GM12872 (cell line): ENCODE measurements around the gene SCN2B.

Experiments used
- TF ChIP-seq, protein P1 (sequence below): IDR thresholded peaks from 3 replicates; pipeline ENCODE4 v1.5.1; 2011; ENCODE audit warnings: low read depth, mild to moderate bottlenecking, low read length, moderate library complexity; ENCODE audit not compliant: insufficient read depth

Gene SCN2B

GRCh38 chr11:118126082-118126838, 50.2 kb downstream of the SCN2B start:
- TF ChIP-seq, protein P1, sequence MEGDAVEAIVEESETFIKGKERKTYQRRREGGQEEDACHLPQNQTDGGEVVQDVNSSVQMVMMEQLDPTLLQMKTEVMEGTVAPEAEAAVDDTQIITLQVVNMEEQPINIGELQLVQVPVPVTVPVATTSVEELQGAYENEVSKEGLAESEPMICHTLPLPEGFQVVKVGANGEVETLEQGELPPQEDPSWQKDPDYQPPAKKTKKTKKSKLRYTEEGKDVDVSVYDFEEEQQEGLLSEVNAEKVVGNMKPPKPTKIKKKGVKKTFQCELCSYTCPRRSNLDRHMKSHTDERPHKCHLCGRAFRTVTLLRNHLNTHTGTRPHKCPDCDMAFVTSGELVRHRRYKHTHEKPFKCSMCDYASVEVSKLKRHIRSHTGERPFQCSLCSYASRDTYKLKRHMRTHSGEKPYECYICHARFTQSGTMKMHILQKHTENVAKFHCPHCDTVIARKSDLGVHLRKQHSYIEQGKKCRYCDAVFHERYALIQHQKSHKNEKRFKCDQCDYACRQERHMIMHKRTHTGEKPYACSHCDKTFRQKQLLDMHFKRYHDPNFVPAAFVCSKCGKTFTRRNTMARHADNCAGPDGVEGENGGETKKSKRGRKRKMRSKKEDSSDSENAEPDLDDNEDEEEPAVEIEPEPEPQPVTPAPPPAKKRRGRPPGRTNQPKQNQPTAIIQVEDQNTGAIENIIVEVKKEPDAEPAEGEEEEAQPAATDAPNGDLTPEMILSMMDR = no peak

GRCh38 chr11:118124929-118125535, 51.4 kb downstream of the SCN2B start:
- TF ChIP-seq, protein P1 = no peak

- TF ChIP-seq, protein P1 = no peak
Measured at GRCh38 chr11:118120793-118121192, 55.6 kb downstream of the SCN2B start.

DNA sequence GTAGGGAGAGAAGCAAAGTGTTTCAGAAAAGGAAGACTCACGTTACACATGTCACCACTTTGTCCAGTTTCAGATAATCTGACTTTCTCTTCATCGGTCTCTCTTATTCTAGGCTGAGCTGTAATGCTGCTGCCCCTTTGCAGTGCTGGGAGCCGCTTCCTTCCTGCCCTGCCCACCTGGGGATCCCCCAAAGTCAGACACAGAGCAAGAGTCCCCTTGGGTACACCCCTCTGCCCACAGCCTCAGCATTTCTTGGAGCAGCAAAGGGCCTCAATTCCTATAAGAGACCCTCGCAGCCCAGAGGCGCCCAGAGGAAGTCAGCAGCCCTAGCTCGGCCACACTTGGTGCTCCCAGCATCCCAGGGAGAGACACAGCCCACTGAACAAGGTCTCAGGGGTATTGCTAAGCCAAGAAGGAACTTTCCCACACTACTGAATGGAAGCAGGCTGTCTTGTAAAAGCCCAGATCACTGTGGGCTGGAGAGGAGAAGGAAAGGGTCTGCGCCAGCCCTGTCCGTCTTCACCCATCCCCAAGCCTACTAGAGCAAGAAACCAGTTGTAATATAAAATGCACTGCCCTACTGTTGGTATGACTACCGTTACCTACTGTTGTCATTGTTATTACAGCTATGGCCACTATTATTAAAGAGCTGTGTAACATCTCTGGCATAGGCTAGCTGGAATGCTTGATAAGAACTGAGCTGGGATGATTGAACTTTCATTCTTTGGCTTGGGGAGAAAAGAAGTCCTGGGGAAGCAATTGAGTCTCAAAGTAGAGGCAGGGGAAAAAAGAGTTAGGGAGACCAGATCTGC, 58.4 kb downstream of the SCN2B start:
- TF ChIP-seq, protein P1 = no peak

DNA sequence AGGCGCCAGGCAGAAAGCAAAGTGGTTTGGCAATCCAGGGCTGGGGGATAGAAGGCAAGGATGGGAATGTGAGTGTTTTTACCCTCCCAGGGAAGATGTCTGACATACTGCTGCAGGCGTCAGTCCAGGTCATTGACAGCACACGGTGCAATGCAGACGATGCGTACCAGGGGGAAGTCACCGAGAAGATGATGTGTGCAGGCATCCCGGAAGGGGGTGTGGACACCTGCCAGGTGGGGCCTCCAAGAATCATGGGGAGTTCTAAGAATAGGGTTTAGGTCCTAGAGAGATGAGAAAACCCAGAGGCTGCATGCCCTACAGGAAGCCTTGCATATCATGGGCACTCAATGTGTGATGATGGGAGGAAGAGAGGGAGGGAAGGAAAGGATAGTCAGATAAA, 61.4 kb downstream of the SCN2B start:
- TF ChIP-seq, protein P1 = no peak

GRCh38 chr11:118114266-118114665, 62.2 kb downstream of the SCN2B start:
- TF ChIP-seq, protein P1 = peak; percentile 20; the same call in 1 of the 3 replicates
